GM12873 (cell line): Measurements from ENCODE around the gene STIP1.
A peak's percentile ranks its signal among the peaks of the same experiment; 100 is the strongest.

Experiments
- CTCF ChIP-seq: IDR thresholded peaks from 2 replicates; pipeline ENCODE4 v1.5.1; 2012; ENCODE audit warnings: low read depth, mild to moderate bottlenecking, moderate library complexity, low read length, control low read depth; ENCODE audit not compliant: insufficient read depth; ENCODE audit errors: missing control alignments

STIP1 gene

GRCh38 chr11:64185693-64186491 lies at the start of gene STIP1:
Gene STIP1 (plus strand): TSS chr11:64186171. CDS start chr11:64186262, 91 bp downstream.
- TF ChIP-seq CTCF, result peak; percentile 52

GRCh38 chr11:64136765-64137441 lies 49.1 kb upstream of the STIP1 start:
- TF ChIP-seq CTCF, result no peak

- no peak for TF ChIP-seq CTCF
These were observed 47.6 kb upstream of the STIP1 start for GRCh38 chr11:64138398-64138797.

GRCh38 chr11:64139049-64139448 lies 46.9 kb upstream of the STIP1 start:
- TF ChIP-seq CTCF, result no peak

- no peak for TF ChIP-seq CTCF
These were observed 45.9 kb upstream of the STIP1 start for GRCh38 chr11:64140082-64140481.

- no peak for TF ChIP-seq CTCF
These were observed 44.7 kb upstream of the STIP1 start for GRCh38 chr11:64141081-64141783.
